ENCODE results near the gene ADAMTS6.

DNA sequence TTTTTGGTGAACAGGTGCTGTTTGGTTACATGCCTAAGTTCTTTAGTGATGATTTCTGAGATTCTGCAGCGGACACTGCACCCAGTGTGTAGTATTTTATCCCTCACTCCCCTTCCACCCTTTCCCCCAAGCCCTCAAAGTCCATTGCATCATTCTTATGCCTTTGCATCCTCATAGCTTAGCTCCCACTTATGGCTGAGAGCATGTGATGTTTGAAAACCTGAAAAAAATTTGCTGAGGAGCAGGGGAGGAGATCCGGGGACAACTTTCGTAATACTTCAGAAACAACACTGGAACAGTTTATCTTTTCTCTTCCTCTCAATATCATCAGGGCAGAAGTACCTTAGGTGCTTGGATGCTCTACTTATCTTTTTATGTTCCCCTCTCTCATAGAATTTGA, 226.4 kb downstream of the ADAMTS6 start:
- TF ChIP-seq, protein P1, sequence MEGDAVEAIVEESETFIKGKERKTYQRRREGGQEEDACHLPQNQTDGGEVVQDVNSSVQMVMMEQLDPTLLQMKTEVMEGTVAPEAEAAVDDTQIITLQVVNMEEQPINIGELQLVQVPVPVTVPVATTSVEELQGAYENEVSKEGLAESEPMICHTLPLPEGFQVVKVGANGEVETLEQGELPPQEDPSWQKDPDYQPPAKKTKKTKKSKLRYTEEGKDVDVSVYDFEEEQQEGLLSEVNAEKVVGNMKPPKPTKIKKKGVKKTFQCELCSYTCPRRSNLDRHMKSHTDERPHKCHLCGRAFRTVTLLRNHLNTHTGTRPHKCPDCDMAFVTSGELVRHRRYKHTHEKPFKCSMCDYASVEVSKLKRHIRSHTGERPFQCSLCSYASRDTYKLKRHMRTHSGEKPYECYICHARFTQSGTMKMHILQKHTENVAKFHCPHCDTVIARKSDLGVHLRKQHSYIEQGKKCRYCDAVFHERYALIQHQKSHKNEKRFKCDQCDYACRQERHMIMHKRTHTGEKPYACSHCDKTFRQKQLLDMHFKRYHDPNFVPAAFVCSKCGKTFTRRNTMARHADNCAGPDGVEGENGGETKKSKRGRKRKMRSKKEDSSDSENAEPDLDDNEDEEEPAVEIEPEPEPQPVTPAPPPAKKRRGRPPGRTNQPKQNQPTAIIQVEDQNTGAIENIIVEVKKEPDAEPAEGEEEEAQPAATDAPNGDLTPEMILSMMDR (IDR thresholded peaks at IDR 0.05), result no peak
- TF ChIP-seq ZFX (IDR thresholded peaks at IDR 0.05; ENCODE audit: borderline replicate concordance), result no peak

All from 22Rv1 (cell line).